Coronary artery (tissue), 2 donors: Measurements from ENCODE around the gene RNU1-1.
A peak's percentile ranks its signal among the peaks of the same experiment; 100 is the strongest.
"Not testable (repeated sequence)": the region's sequence is repeated elsewhere in the genome, so short reads cannot be mapped to it uniquely, and the experiment has no call there.

Experiments
- DNase-seq: peaks from one replicate; pipeline ENCODE4 v3.0.0-alpha.2; 2017; ENCODE audit warnings: low spot score
- H3K27ac ChIP-seq, 2 donors: fragments of 200-600 bp; sonication (generic); one replicate each; pipeline ENCODE4 v1.5.1; 2016 to 2019
- H3K4me3 ChIP-seq: fragments of 200-600 bp; sonication (generic); 2 replicates; pipeline ENCODE4 v1.5.1; 2016; ENCODE audit warnings: mild to moderate bottlenecking, moderate library complexity
- CTCF ChIP-seq: fragments of 200-600 bp; sonication (generic); IDR thresholded peaks from one replicate; pipeline ENCODE4 v1.5.1; 2019; ENCODE audit warnings: antibody characterized with exemption

The RNU1-1 gene

GRCh38 chr1:16532235-16532991 lies 18.3 kb upstream of the RNU1-1 start:
- not testable (repeated sequence) for H3K27ac ChIP-seq, H3K4me3 ChIP-seq, DNase-seq

DNA sequence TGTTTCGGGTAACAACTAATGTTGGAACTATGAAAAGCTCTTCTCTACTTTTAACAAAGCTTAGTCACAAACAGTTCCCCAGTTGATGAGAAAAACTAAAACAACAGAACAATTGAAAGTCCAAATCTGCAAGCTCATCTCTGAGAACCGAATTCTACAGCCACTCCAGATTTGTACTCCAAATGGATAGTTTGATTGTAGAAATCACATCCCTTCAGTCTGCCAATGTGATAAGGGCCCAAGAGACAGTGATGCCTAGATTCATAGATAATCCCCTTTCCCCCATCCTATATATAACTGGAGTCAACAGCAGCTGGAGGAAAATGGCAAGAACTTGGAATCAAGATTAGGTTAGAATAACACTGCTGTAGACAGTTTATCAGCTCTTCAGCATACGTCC lies 14.3 kb upstream of the RNU1-1 start:
- not testable (repeated sequence) for H3K27ac ChIP-seq, H3K4me3 ChIP-seq, DNase-seq

- H3K4me3 ChIP-seq, H3K27ac ChIP-seq, DNase-seq: not testable (repeated sequence)
Observed at GRCh38 chr1:16525769-16526168, 11.7 kb upstream of the RNU1-1 start.

- H3K4me3 ChIP-seq, DNase-seq, H3K27ac ChIP-seq: not testable (repeated sequence)
Observed at GRCh38 chr1:16521679-16522078, 7.6 kb upstream of the RNU1-1 start.

DNA sequence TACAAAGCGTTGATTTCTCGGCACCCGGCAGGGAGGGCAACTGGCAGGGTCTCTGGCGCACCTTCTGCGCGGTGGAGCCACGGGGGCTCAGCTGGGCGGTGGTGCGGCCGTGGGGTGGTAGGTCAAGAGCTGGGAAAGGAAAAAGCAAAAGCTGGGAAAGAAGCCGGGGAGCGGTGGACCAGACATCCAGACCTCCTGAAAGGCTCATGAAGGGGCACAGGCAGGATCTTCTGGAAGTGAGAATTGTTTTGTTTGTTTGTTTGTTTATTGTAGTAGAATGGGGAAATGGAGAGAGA lies 7.2 kb upstream of the RNU1-1 start:
- no peak overlapping the region for H3K4me3 ChIP-seq
- DNase-seq, result no peak
- TF ChIP-seq CTCF, result no peak
- H3K27ac ChIP-seq, result no peak overlapping the region

GRCh38 chr1:16520435-16521287 lies 6.6 kb upstream of the RNU1-1 start:
- DNase-seq, H3K27ac ChIP-seq: not testable (repeated sequence)
- peak overlapping the region; percentile 53 for H3K4me3 ChIP-seq

GRCh38 chr1:16519255-16519951 lies 5.3 kb upstream of the RNU1-1 start:
- DNase-seq, H3K4me3 ChIP-seq, H3K27ac ChIP-seq: not testable (repeated sequence)

- not testable (repeated sequence) for DNase-seq, H3K27ac ChIP-seq, H3K4me3 ChIP-seq
Observed at GRCh38 chr1:16518913-16519254, 4.8 kb upstream of the RNU1-1 start.

GRCh38 chr1:16516694-16517410 lies 2.8 kb upstream of the RNU1-1 start:
- H3K4me3 ChIP-seq, H3K27ac ChIP-seq, DNase-seq: not testable (repeated sequence)

DNA sequence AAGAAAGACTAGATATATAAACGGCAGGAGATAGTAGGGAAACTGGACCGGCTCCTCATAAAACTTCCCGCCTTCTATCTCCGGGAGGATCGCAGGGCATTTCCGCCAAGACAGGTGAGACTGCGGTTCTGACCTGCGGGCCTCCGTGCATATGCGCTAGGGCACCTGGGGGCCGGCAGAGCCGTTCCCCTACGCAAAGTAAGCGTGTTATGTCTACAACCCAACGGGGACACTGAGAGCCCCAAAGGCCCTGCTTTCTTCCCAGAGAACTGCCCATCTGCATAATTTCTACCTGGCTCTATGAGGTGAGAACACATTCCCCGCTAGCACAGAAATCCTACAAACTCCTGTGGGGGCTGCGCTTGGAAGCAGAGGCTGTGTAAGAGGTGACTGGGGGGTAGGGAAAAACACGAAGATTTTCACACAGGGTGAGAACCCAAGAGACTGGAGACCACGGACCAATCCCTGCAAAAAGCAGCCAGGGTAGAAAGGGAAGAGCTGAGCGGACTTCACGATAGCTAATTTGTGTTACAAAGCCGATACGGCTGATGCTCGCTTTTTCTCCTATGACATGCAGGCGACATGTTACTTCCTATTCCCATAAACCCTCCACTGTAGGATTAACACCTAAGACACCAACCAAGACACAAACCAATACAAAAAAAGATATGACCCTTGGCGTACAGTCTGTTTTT lies 526 bp downstream of the RNU1-1 start:
- not testable (repeated sequence) for DNase-seq
- peak overlapping the region in 1 of 2 donors; percentile 66 for H3K27ac ChIP-seq
- peak overlapping the region; percentile 38 for H3K4me3 ChIP-seq

DNA sequence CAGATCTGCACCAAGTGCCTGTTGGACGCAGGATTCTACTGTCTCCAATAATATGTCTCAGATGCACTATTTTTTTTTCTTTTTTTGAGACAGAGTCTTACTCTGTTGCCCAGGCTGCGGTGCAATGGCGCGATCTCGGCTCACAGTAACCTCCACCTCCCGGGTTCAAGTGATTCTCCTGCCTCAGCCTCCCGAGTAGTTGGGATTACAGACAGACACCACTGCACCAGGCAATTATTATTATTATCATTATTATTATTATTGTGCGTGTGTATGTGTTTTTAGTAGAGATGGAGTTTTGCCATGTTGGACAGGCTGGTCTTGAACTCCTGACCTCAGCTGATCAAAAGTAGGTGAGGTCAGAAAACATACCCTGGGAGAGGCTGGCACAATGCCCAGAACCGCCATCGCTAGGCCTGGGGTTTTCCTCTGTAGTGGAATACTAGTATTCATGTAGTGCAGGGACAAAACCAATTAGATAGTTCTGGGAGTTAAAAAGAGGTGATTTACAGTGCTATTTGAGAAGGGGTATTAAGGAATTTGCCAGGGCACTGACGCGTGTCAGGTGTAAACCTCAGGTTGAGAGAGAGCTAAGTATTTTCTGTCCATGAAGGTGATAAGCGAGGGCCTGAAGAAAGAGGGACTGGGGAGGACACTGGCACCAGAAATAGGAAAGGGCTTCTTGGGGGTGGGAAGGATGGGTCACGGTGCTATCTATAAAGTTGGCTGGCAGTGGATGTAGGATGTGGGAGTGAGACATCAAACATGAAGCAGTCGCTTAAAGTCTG lies 1.3 kb downstream of the RNU1-1 start:
- peak overlapping the region in 1 of 2 donors; percentile 66 for H3K27ac ChIP-seq

DNA sequence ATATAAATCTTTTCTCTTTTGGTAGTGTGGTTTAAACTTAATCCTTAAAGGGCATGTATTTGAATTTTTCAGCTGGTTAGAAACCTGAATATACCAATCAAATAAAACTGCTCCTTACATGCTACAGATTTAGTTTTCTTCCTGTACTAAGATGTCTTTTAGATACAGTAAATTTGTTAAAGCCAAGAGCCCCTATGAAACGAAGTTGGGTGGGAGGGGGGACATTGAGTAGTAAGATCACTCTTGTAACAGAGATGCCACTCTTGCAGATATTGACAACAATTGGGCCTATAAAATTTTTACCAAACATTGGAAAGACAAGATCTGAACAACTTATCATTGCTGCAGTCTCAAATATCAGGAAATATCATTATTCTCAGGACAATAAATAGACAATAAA lies 2.2 kb downstream of the RNU1-1 start:
- H3K27ac ChIP-seq, DNase-seq, H3K4me3 ChIP-seq: not testable (repeated sequence)

More for the DNA sequence above, 1.3 kb downstream of the RNU1-1 start:
- DNase-seq, H3K4me3 ChIP-seq: not testable (repeated sequence)

- not testable (repeated sequence) for H3K27ac ChIP-seq, H3K4me3 ChIP-seq, DNase-seq
Observed at GRCh38 chr1:16508861-16509445, 5.1 kb downstream of the RNU1-1 start.

GRCh38 chr1:16506364-16507136 lies 7.5 kb downstream of the RNU1-1 start:
- not testable (repeated sequence) for H3K4me3 ChIP-seq, DNase-seq, H3K27ac ChIP-seq

GRCh38 chr1:16505870-16506269 lies 8.2 kb downstream of the RNU1-1 start:
- H3K4me3 ChIP-seq, H3K27ac ChIP-seq, DNase-seq: not testable (repeated sequence)
